ENCODE measurements around the gene ACADVL. TPM values are rescaled to one million over a fixed set of nuclear protein-coding genes. Genes with fewer than 3 reads are reported as not detected.
A peak's percentile ranks its signal among the peaks of the same experiment; 100 is the strongest.

ACADVL gene
- total and polyA plus RNA-seq, 10 donors: 320 to 963 (median 586) TPM

GRCh38 chr17:7174603-7175326 is 45.0 kb upstream of the ACADVL start:
- H3K4me3 ChIP-seq: peak overlapping the region in 1 of 8 donors; percentile 16
- WGBS, 5 donors: 68 to 80% (median 68%) methylated on average over 7 of the region's 7 CpGs
- DNase-seq: no peak
- TF ChIP-seq CTCF (IDR thresholded peaks at IDR 0.05 in 8 of 11, conservative IDR thresholded peaks at IDR 0.05 in 3 of 11): no peak
- no peak for TF ChIP-seq POLR2AphosphoS5 (IDR thresholded peaks at IDR 0.05)
- no peak for TF ChIP-seq POLR2A (IDR thresholded peaks at IDR 0.05)
- no peaks in the 10 kb centered on the region for H3K36me3 ChIP-seq
- intact Hi-C loops (cut with DNase I; ENCODE audit: low total_unique reads): no loop called here
- peaks cover 0 to 15% (median 10%) of the 10 kb centered on the region in 8 donors for H3K9me3 ChIP-seq
- peaks cover 8 to 34% (median 22%) of the 10 kb centered on the region in 6 donors for H3K4me1 ChIP-seq
- H3K27me3 ChIP-seq (replicated peaks in 1 of 7): peaks cover 0 to 67% (median 21%) of the 10 kb centered on the region in 7 donors
- peak overlapping the region in 1 of 8 donors; percentile 70 for H3K27ac ChIP-seq

- intact Hi-C loops (cut with DNase I; ENCODE audit: low total_unique reads): no loop called here
- TF ChIP-seq POLR2A (IDR thresholded peaks at IDR 0.05) (no peak), CTCF (IDR thresholded peaks at IDR 0.05 in 8 of 11, conservative IDR thresholded peaks at IDR 0.05 in 3 of 11) (no peak), POLR2AphosphoS5 (IDR thresholded peaks at IDR 0.05) (no peak)
Observed at GRCh38 chr17:7175330-7175733, 44.4 kb upstream of the ACADVL start.

GRCh38 chr17:7176107-7176840 is 43.5 kb upstream of the ACADVL start:
- H3K9me3 ChIP-seq: peaks cover 0 to under 1% (median 0%) of the 10 kb centered on the region in 8 donors
- no peak for DNase-seq
- TF ChIP-seq POLR2AphosphoS5 (IDR thresholded peaks at IDR 0.05): no peak
- no peak for TF ChIP-seq CTCF (IDR thresholded peaks at IDR 0.05 in 8 of 11, conservative IDR thresholded peaks at IDR 0.05 in 3 of 11)
- TF ChIP-seq POLR2A (IDR thresholded peaks at IDR 0.05): no peak
- intact Hi-C loops (cut with DNase I; ENCODE audit: low total_unique reads): no loop called here
- 90 to 100% (median 92%) methylated on average over 1 of the region's 1 CpG for WGBS, 5 donors
- H3K36me3 ChIP-seq: no peaks in the 10 kb centered on the region
- no peak overlapping the region for H3K27ac ChIP-seq
- H3K4me3 ChIP-seq: no peak overlapping the region
- H3K4me1 ChIP-seq: peaks cover 8 to 34% (median 22%) of the 10 kb centered on the region in 6 donors
- peaks cover 0 to 67% (median 21%) of the 10 kb centered on the region in 7 donors for H3K27me3 ChIP-seq (replicated peaks in 1 of 7)

More at GRCh38 chr17:7175330-7175733, 44.4 kb upstream of the ACADVL start:
- no peak overlapping the region for H3K4me3 ChIP-seq
- H3K27ac ChIP-seq: no peak overlapping the region
- WGBS, 5 donors: 81 to 97% (median 94%) methylated on average over 5 of the region's 5 CpGs
- peaks cover 0 to 67% (median 21%) of the 10 kb centered on the region in 7 donors for H3K27me3 ChIP-seq (replicated peaks in 1 of 7)
- peaks cover 0 to 10% (median 4%) of the 10 kb centered on the region in 8 donors for H3K9me3 ChIP-seq
- no peak for DNase-seq
- peaks cover 8 to 34% (median 22%) of the 10 kb centered on the region in 6 donors for H3K4me1 ChIP-seq
- no peaks in the 10 kb centered on the region for H3K36me3 ChIP-seq

GRCh38 chr17:7176841-7177190 is 42.9 kb upstream of the ACADVL start:
- Histone ChIP-seq H3K9me3 (no peaks in the 10 kb centered on the region), H3K36me3 (no peaks in the 10 kb centered on the region), H3K4me1 (peaks cover 8 to 34% (median 22%) of the 10 kb centered on the region in 6 donors), H3K27ac (no peak overlapping the region), H3K27me3 (replicated peaks in 1 of 7) (peaks cover 0 to 67% (median 21%) of the 10 kb centered on the region in 7 donors), H3K4me3 (peak overlapping the region in 1 of 8 donors; percentile 56)
- intact Hi-C loops (cut with DNase I; ENCODE audit: low total_unique reads): no loop called here
- no peak for DNase-seq
- TF ChIP-seq CTCF (IDR thresholded peaks at IDR 0.05 in 8 of 11, conservative IDR thresholded peaks at IDR 0.05 in 3 of 11): no peak
- TF ChIP-seq POLR2A (IDR thresholded peaks at IDR 0.05): no peak
- no peak for TF ChIP-seq POLR2AphosphoS5 (IDR thresholded peaks at IDR 0.05)
- WGBS, 5 donors: 18 to 30% (median 25%) methylated on average over 17 of the region's 17 CpGs
